CD4-positive, alpha-beta T cell (primary cell): ENCODE measurements around the gene SNX24. TPM values are rescaled to one million over a fixed set of nuclear protein-coding genes. Genes with fewer than 3 reads are reported as not detected.

Experiments used
- ATAC-seq: fragments of 200-7000 bp; cut with Tn5 transposase; one replicate; pipeline ENCODE4 v1.10.0; 2022; ENCODE audit warnings: mild to moderate bottlenecking; ENCODE audit not compliant: poor library complexity
- CTCF ChIA-PET: fragments of 350-600 bp; sonication (Branson Sonifier 250); formaldehyde crosslinking; loops from one replicate; lab custom pipeline; 2021; ENCODE audit warnings: antibody characterized with exemption, inconsistent platforms; lab: Charles Lee
- POLR2A ChIA-PET: fragments of 350-600 bp; sonication (Branson Sonifier 250); formaldehyde crosslinking; loops from one replicate; lab custom pipeline; 2021; ENCODE audit warnings: antibody characterized with exemption, inconsistent platforms; lab: Charles Lee
- DNase-seq, 14 experiments: peaks; one replicate each; pipeline ENCODE4 v3.0.0-alpha.2; 2013 to 2020; ENCODE audit warnings: mixed read lengths in 2 of 14
- H3K27ac ChIP-seq, 2 donors: one replicate each; pipeline versions ENCODE4 v1.5.1 to v1.7.0; 2013; ENCODE audit warnings: low read length in 2 of 2, low read depth in 1 of 2, mild to moderate bottlenecking in 1 of 2
- H3K27me3 ChIP-seq, 2 experiments: 1 replicate in 1 of 2; 2 replicates in 1 of 2; pipeline versions ENCODE4 v1.6.1 to v1.7.0; 2013; ENCODE audit warnings: low read length in 2 of 2, control low read depth in 1 of 2, mild to moderate bottlenecking in 1 of 2, moderate library complexity in 1 of 2; ENCODE audit not compliant: insufficient read depth in 2 of 2, control insufficient read depth in 1 of 2
- H3K36me3 ChIP-seq: one replicate; pipeline ENCODE4 v1.6.1; 2013; ENCODE audit warnings: low read length, control low read depth; ENCODE audit not compliant: insufficient read depth
- H3K4me1 ChIP-seq: one replicate; pipeline ENCODE4 v1.6.1; 2013; ENCODE audit warnings: low read length, control low read depth; ENCODE audit not compliant: insufficient read depth
- H3K4me3 ChIP-seq: one replicate; pipeline ENCODE4 v1.5.1; 2013; ENCODE audit warnings: mild to moderate bottlenecking, low read length, moderate library complexity
- H3K9me3 ChIP-seq, 2 experiments: 1 replicate in 1 of 2; 2 replicates in 1 of 2; pipeline versions ENCODE4 v1.6.1 to v1.7.0; 2013; ENCODE audit warnings: low read length in 2 of 2, mild to moderate bottlenecking in 2 of 2, control low read depth in 1 of 2, moderate library complexity in 1 of 2; ENCODE audit not compliant: control insufficient read depth in 1 of 2, insufficient read depth in 1 of 2
- H3K27ac Mint-ChIP-seq: one replicate; pipeline ENCODE4 v1.8.0; 2020; ENCODE audit warnings: mixed read lengths
- H3K27me3 Mint-ChIP-seq: one replicate; pipeline ENCODE4 v1.8.0; 2021; ENCODE audit warnings: mixed read lengths
- H3K36me3 Mint-ChIP-seq: one replicate; pipeline ENCODE4 v1.8.0; 2021; ENCODE audit warnings: low read depth, mixed read lengths
- H3K4me1 Mint-ChIP-seq: one replicate; pipeline ENCODE4 v1.8.0; 2021; ENCODE audit warnings: low read depth, mixed read lengths
- H3K4me3 Mint-ChIP-seq: one replicate; pipeline ENCODE4 v1.8.0; 2020; ENCODE audit warnings: mild to moderate bottlenecking, mixed read lengths
- H3K9me3 Mint-ChIP-seq: one replicate; pipeline ENCODE4 v1.8.0; 2020; ENCODE audit warnings: mixed read lengths
- CTCF ChIP-seq: fragments of 200-600 bp; IDR thresholded peaks from one replicate; pipeline ENCODE4 v1.8.0; 2022; ENCODE audit warnings: antibody characterized with exemption, mild to moderate bottlenecking
- intact Hi-C, 2 experiments: fragments of 100-400 bp; cut with DNase I in 1 of 2; cut with micrococcal nuclease in 1 of 2; formaldehyde crosslinking; loops; one replicate each; pipeline versions ENCODE4 v1.15.1 to v1.9.0; 2023 to 2025; cut with DNase I, micrococcal nuclease
- total RNA-seq, 174 experiments: library from RNA in 2 of 174; stranded (reverse) in 2 of 174; gene quantifications; one replicate each; pipeline ENCODE4 v1.2.3 and lab custom pipeline; 2021 to 2026

SNX24 gene
- total RNA-seq, 2 experiments from 2014 or later, result 2.3 to 3.0 TPM

- TF ChIP-seq CTCF, result no peak
- no peaks in the 10 kb centered on the region for H3K27me3 ChIP-seq
- Mint-ChIP-seq H3K36me3 (no peaks in the 10 kb centered on the region), H3K27ac (no peak overlapping the region), H3K27me3 (no peaks in the 10 kb centered on the region), H3K9me3 (no peaks in the 10 kb centered on the region), H3K4me3 (no peak overlapping the region), H3K4me1 (peaks cover 4% of the 10 kb centered on the region)
- intact Hi-C loops, result no loop called here
- H3K4me1 ChIP-seq, result no peaks in the 10 kb centered on the region
- no peak for DNase-seq
- no peak overlapping the region for H3K4me3 ChIP-seq
- H3K36me3 ChIP-seq, result no peaks in the 10 kb centered on the region
- ChIA-PET CTCF (no interaction called here), POLR2A (no interaction called here)
- H3K9me3 ChIP-seq, result no peaks in the 10 kb centered on the region
- no peak overlapping the region for H3K27ac ChIP-seq
- ATAC-seq, result no peak
Observed at GRCh38 chr5:122879076-122879475, 33.7 kb downstream of the SNX24 start.

GRCh38 chr5:122880170-122880689 is 34.8 kb downstream of the SNX24 start:
- ATAC-seq (no peak), DNase-seq (no peak)
- H3K9me3 ChIP-seq, result no peaks in the 10 kb centered on the region
- H3K4me3 ChIP-seq, result no peak overlapping the region
- no peaks in the 10 kb centered on the region for H3K36me3 ChIP-seq
- no peak for TF ChIP-seq CTCF
- ChIA-PET POLR2A (no interaction called here), CTCF (no interaction called here)
- no peaks in the 10 kb centered on the region for H3K27me3 ChIP-seq
- no peak overlapping the region for H3K27ac Mint-ChIP-seq
- intact Hi-C loops, result no loop called here
- no peaks in the 10 kb centered on the region for H3K4me1 ChIP-seq
- no peaks in the 10 kb centered on the region for H3K27me3 Mint-ChIP-seq
- H3K36me3 Mint-ChIP-seq, result no peaks in the 10 kb centered on the region
- peaks cover 4% of the 10 kb centered on the region for H3K4me1 Mint-ChIP-seq
- no peaks in the 10 kb centered on the region for H3K9me3 Mint-ChIP-seq
- no peak overlapping the region for H3K4me3 Mint-ChIP-seq
- no peak overlapping the region for H3K27ac ChIP-seq

GRCh38 chr5:122880749-122881148 is 35.3 kb downstream of the SNX24 start:
- Mint-ChIP-seq H3K27ac (no peak overlapping the region), H3K4me3 (no peak overlapping the region), H3K9me3 (no peaks in the 10 kb centered on the region), H3K36me3 (no peaks in the 10 kb centered on the region), H3K4me1 (peaks cover 4% of the 10 kb centered on the region), H3K27me3 (no peaks in the 10 kb centered on the region)
- Histone ChIP-seq H3K4me3 (no peak overlapping the region), H3K4me1 (no peaks in the 10 kb centered on the region), H3K27me3 (no peaks in the 10 kb centered on the region), H3K36me3 (no peaks in the 10 kb centered on the region), H3K9me3 (no peaks in the 10 kb centered on the region), H3K27ac (no peak overlapping the region)
- intact Hi-C loops, result no loop called here
- no peak for DNase-seq
- TF ChIP-seq CTCF, result no peak
- POLR2A ChIA-PET, result no interaction called here
- CTCF ChIA-PET, result no interaction called here
- no peak for ATAC-seq
